Astrocyte of the hippocampus (primary cell): ENCODE data around the gene CDKN2AIPNL.
"Not testable (repeated sequence)": the region's sequence is repeated elsewhere in the genome, so short reads cannot be mapped to it uniquely, and the experiment has no call there.

ENCODE experiments used
- DNase-seq: peaks from one replicate; pipeline ENCODE4 v3.0.0; 2011; ENCODE audit warnings: low read depth, low spot score

CDKN2AIPNL gene

DNA sequence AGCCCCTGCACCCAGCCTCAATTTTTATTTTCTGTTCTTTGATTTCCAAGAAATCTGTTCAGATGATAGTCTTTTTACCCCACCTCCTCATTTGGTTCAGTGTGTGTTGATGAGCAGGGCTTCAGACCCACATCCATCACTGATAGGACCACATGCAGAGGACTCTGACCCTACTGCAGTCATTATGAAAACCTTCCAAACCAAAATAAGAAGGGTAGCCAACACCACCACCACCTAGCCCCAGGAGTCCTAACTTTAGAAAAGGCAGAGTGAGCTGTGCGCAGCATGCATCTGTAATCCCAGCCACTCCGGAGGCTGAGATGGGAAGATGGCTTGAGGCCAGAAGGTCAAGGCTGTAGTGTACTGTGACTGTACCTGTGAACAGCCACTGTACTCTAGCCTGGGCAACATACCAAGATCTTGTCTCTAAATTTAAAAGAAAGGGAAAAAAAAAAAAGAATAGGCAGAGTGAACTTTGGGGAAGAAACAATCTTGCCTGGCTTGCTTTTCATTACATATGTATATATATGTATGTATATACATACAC is 13.0 kb downstream of the CDKN2AIPNL start:
- no peak for DNase-seq

DNA sequence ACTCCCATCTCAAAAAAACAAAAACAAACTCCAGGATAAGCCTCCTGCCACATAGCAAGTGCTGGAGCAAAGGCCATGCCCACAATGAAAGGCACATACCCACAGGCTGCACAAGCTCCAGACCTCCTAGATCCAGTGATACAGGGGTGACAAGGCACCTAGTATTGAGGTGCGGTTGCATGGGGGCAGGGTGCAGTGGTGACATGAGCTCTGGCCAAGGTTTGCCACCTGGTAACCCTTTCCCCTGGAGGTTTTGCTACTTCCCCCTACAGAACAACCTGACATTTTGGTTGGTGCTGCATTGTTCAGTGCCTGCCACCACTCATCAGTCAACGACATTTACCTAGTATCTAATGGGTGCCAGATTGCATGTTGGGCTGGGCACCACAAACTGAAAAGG is 14.5 kb downstream of the CDKN2AIPNL start:
- no peak for DNase-seq

DNA sequence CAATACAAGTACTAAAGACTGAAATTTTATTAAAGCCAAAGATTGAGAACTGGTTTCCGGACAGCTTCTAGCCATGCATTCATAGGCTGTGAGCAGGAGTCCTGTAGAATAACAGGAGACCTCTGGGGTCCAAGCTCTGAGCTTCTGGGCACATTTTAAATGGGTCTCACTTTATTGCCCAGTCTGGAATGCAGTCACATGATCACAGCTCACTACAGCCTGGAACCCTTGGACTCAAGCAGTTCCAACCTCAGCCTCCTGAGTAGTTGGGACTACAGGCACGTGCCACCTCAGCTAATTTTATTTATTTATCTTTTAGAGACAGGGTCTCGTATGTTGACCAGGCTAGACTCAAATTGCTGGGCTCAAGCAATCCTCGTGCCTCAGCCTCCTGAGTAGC is 15.4 kb downstream of the CDKN2AIPNL start:
- no peak for DNase-seq

DNA sequence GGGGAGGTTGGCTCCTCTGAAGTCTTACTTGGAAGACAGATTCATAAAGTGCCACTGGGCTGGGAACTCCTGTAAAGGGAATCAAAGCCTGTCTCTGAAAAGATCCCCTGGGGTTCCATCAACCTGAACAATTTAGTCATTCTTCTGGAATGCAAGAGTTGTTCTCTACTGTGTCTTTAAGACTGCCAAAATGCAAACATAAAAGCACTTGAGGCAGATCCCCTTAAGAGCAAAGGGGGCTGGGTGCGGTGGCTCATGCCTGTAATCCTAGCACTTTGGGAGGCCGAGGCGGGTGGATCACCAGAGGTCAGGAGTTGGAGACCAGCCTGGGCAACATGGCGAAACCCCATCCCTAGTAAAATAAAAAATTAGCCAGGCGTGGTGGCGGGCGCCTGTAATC is 16.7 kb downstream of the CDKN2AIPNL start:
- peak; percentile 54 for DNase-seq

DNA sequence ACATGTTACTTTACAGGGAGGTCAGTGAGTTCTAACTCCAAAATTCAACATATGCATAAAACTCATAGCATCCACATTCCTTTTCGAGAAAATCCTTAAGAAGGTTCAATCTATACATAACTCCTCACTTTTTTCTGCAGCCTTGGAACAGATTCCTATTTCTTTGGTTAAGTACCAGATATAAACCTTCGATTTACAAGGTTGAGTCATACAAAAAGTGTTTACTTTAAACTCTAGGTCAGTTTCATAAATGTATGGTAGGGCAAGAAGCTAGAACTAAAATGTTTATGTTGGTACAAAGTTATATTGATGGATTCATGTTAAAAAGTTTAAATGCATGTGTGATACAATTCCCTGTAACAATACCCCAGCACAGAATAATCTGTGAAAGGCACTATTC is 19.4 kb downstream of the CDKN2AIPNL start:
- DNase-seq, result no peak

DNA sequence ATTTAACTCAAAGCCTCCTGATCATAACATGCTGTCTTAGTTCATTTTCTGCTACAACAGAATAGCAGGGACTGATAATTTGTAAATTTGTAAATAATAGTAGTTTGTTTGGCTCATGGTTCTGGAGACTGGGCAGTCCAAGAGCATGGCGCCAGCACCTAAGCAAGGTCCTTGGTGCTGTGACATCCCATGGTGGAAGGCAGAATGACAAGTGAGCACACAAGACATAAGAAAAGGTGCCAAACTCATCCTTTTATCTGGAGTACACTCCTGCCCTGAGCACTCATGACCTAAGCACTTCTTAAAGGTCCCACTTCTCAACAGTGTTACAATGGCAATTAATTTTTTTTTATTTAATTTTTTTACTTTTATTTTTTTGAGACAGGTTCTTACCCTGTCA is 24.2 kb downstream of the CDKN2AIPNL start:
- DNase-seq, result no peak

DNA sequence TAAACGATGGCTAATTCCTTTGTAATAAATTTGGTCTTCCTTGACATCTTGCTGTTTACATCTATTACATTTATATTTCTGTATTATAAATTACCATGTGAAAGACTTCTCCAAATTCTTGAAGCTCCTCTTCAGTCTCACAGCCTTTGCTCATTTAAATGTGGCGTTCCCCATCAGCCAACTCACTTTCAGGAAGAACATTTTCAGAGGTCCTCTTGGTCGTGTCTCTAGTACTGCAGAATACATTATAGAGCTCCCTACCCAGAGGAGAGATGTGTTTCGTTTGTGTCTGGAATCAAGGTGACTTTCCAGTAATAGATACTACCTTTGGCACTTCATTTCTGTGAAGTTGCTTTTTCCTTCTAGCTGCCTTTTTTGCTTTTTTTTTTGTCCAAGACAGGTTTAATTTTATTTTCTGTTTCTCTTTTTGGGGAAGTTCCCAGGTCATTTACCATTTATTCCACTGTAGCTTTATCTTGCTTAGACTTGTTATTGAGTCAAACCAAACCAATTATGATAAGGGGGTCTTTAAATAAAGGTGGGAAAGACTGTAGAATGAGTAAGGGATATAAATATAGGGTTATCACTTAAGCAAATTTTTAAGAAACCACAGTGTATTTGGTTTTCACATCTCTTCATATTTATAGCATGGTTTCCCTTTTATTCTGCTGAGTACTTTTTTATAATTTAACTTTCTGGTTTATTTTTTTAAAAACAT is 27.5 kb downstream of the CDKN2AIPNL start:
- no peak for DNase-seq

DNA sequence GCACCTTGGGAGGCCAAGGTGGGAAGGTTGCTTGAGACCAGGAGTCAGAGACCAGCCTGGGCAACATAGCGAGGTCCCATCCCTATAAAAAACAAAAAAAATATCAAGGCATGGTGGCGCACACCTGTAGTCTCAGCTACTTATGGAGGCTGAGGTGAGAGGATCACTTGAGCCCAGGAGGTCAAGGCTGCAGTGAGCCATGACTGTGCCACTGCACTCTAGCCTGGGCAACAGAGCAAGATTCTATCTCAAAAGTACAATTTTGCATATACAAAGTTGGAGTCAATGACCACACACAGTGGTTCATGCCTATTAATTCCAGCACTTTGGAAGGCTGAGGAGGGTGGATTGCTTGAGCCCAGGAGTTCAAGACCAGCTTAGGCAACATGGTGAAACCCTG is 29.5 kb downstream of the CDKN2AIPNL start:
- DNase-seq, result not testable (repeated sequence)

DNA sequence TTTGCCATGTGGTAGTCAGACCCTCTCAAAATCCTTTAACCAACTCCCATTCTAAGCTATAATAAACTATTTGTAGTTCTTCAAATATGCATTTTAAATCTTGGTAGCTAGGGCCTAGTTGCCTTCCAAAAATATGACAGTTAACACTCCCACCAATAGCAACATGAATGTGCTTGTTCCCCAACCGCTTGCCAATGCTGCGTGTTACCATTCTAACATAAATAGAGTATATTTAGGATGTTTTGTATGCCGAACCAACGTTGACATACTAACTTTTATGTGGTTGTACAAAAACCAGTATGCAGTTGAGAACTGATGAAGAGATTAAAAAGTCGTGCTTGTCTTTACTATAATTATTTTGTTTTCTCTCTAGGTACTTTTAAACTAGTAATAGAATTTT is 31.3 kb downstream of the CDKN2AIPNL start:
- DNase-seq, result no peak

DNA sequence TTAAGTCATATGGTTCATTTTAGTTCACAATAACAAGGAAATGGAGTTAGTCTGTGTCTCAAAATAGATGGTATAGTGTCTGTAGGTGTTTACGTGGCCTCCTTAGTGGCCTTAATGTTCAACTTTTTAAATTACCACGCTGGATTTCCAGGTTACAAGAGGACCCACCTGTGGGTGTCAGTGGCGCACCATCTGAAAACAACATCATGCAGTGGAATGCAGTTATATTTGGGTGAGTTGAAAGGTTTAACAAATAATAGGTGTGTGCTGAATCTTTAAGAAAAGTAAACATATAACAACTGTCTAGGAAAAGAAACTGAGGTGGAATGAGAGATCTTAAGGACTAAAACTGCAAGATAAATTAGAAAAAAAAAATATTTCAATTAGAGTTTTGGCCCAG is 37.4 kb downstream of the CDKN2AIPNL start:
- no peak for DNase-seq

DNA sequence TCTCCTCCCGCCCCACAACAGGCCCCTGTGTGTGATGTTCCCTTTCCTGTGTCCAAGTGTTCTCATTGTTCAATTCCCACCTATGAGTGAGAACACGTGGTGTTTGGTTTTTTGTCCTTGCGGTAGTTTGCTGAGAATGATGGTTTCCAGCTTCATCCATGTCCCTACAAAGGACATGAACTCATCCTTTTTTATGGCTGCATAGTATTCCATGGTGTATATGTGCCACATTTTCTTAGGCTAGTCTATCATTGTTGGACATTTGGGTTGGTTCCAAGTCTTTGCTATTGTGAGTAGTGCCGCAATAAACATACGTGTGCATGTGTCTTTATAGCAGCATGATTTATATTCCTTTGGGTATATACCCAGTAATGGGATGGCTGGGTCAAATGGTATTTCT is 38.0 kb downstream of the CDKN2AIPNL start:
- not testable (repeated sequence) for DNase-seq

DNA sequence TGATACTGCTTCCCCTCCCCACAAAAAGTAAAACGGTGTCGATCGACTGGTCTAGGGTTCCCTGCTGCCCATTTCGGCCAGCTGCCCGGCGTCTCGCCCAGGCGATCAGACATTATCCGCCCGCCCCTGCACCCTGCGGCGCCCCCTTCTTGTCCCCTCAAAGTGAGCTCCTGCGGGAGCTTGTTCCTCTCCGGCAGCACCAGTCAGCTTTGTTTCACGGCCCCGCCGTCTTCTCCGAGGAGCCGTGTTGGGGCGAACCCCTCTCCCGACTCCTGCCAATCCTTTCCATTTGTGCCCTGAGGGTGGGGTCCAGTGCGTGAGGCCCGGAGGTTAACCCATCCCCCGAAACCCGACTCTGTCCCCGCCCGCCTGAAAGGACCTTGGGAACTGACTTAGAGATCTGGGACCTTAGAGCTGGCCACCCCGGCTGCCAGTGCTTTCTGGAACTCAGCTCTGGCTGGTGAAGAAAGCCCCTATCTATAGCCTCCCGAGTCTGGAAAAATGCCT is 39.8 kb downstream of the CDKN2AIPNL start:
- DNase-seq, result peak; percentile 64

DNA sequence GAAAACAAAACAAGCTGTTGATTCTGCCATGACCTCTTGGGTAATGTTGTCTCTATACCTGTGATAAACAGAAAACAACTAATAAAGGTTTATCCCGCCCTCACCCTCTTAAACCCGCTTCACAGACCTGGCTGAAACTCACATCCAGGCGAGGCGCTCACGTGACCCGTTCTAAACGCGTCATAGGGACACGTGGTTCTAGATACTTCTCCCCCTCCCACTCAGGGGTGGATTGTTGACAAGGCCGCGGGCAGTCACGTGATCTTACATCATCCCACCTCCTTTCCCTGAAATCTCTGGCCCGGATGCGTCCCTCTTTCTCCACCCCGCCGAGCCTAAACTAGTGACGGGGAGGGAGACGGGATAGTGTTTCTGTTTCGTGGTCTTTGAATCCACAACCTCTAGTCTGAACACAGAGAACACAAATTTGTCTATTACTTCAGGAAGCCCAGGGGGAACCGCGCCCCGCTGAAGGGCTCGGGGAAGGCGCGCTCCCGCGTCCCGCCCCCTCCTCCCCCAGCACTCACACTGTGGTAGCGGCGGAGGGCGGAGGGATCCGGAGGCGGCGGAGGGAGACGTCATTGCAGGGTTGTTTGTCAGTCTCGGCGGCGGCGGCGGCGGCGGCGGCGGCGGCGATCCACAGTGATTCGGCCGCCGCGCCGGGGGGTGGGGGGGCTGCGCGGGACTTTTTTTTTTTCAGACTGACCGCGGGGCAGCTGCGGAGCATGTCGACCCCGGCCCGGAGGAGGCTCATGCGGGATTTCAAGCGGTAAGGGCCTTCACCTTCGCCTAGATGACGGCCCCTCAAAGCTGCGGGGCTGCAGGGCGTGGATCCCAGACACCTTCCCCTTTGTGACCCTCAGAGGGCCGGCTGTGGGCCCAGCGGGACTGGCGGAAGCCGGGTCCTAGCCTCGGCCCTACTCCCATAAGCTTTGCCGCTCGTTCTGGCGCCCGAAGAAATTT is 40.5 kb downstream of the CDKN2AIPNL start, which contains the start of gene UBE2B:
TSS of gene UBE2B (plus strand) at position 699 of the 963 bp plus-strand sequence. CDS start at position 726, 27 bp downstream.
- DNase-seq, result peak; percentile 99

DNA sequence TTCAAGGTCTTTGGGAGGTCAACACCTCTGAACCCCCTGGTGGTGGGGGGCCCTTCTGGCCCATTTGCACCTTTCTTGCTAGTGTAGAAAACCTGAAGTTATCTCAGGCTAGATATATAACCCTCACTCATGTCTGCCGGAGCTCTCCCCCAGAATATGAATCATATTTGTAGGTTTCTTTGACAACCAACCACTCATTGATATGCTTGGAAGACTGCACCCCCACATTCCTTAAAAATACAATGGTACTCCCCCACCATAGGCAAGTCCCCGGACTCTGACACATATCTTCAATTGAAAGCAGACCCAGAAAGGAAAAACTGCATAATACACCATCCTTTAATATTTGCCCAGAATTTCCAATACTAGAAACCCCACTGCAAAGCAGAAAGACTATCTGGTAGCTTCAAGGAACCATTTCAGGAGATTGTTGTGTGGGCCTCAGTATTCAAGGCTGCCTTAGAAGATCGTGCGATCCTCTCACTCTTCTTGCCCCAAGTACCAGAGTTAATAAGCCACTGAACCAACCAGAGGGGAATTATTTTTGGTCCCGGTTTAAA is 41.3 kb downstream of the CDKN2AIPNL start:
- no peak for DNase-seq

DNA sequence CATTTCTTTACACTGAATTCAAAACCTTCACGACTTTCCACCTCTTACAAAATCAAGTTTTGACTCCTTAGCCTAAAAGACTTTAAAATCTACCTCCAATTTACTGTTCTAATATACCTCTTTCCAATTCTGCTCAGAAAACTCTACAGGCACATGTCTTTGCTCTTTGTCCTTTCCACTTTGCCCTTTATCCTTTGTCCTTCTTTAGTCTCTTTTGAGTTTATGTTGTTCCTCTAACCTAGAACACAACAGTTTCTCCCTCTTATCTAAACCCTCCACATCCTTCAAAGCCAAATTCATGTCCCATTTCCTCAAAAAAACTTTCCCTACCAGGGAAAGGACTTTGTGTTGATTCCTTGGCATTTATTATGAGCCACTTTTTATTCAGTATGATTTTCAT is 46.1 kb downstream of the CDKN2AIPNL start:
- DNase-seq, result no peak

DNA sequence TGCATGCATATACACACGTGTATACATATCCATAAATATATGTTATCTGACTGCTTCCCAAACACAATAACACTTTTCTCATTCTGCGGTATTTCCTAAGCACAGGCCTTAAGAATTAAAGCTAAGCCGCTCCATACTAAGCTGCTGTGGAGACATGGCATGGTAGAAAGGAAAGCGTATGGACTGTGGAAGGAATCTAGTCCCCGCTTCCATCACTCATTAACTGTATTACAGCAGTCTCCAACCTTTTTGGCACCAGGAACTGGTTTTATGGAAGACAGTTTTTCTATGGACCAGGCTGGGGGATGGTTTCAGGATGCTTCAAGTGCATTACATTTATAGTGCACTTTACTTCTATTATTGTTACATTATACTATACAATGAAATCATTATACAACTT is 56.0 kb downstream of the CDKN2AIPNL start:
- DNase-seq, result no peak
